Stimulated activated CD8-positive, alpha-beta memory T cell treated with anti-CD3 and anti-CD28 coated beads, Interleukin-7, amount 100 ng/mL, for 1 hour (primary cell): ENCODE measurements around the gene GAS7.
A peak's percentile ranks its signal among the peaks of the same experiment; 100 is the strongest.

Experiments used
- DNase-seq, 2 donors: peaks; one replicate each; pipeline ENCODE4 v3.0.0-alpha.2; 2020; ENCODE audit warnings: low read depth in 2 of 2

GAS7 gene

GRCh38 chr17:10135539-10136257 is 62.7 kb downstream of the GAS7 start:
- no peak for DNase-seq

- no peak for DNase-seq
Measured at GRCh38 chr17:10130677-10131076, 67.7 kb downstream of the GAS7 start.

GRCh38 chr17:10130263-10130662 is 68.1 kb downstream of the GAS7 start:
- no peak for DNase-seq

GRCh38 chr17:10127819-10128425 is 70.5 kb downstream of the GAS7 start:
- no peak for DNase-seq

GRCh38 chr17:10126616-10127501 is 71.5 kb downstream of the GAS7 start:
- no peak for DNase-seq

- no peak for DNase-seq
Measured at GRCh38 chr17:10126276-10126615, 72.2 kb downstream of the GAS7 start.

GRCh38 chr17:10125531-10126275 is 72.7 kb downstream of the GAS7 start:
- DNase-seq = no peak

GRCh38 chr17:10123093-10123492 is 75.3 kb downstream of the GAS7 start:
- DNase-seq = no peak

- DNase-seq = no peak
Measured at GRCh38 chr17:10121971-10122707, 76.3 kb downstream of the GAS7 start.

GRCh38 chr17:10120749-10121148 is 77.7 kb downstream of the GAS7 start:
- DNase-seq = no peak

GRCh38 chr17:10120109-10120485 is 78.3 kb downstream of the GAS7 start:
- no peak for DNase-seq

- DNase-seq = peak in 1 of 2 donors; percentile 14
Measured at GRCh38 chr17:10119203-10120108, 79.0 kb downstream of the GAS7 start.

GRCh38 chr17:10118788-10119130 is 79.6 kb downstream of the GAS7 start:
- no peak for DNase-seq

GRCh38 chr17:10117581-10118001 is 80.8 kb downstream of the GAS7 start:
- DNase-seq = peak in 1 of 2 donors; percentile 5

GRCh38 chr17:10116753-10117420 is 81.5 kb downstream of the GAS7 start:
- no peak for DNase-seq

- DNase-seq = no peak
Measured at GRCh38 chr17:10116267-10116666, 82.1 kb downstream of the GAS7 start.

- DNase-seq = no peak
Measured at GRCh38 chr17:10115536-10115932, 82.9 kb downstream of the GAS7 start.

- peak; percentile 48 to 67 for DNase-seq
Measured at GRCh38 chr17:10114931-10115535, 83.4 kb downstream of the GAS7 start.

- DNase-seq = no peak
Measured at GRCh38 chr17:10112962-10113361, 85.4 kb downstream of the GAS7 start.
